Neuron (in vitro differentiated cells): Measurements from ENCODE around the gene C19orf47.

Experiments
- H2AFZ ChIP-seq: one replicate; pipeline ENCODE4 v1.6.1; 2013; ENCODE audit warnings: low read depth, mild to moderate bottlenecking, inconsistent platforms, low read length, moderate library complexity
- H3K27me3 ChIP-seq: one replicate; pipeline ENCODE4 v1.6.1; 2013; ENCODE audit warnings: low read length; ENCODE audit not compliant: insufficient read depth
- H3K36me3 ChIP-seq: one replicate; pipeline ENCODE4 v1.6.1; 2013; ENCODE audit warnings: low read length; ENCODE audit not compliant: insufficient read depth
- H3K4me1 ChIP-seq: one replicate; pipeline ENCODE4 v1.6.1; 2013; ENCODE audit warnings: low read length; ENCODE audit not compliant: insufficient read depth
- H3K4me3 ChIP-seq: 2 replicates; pipeline ENCODE4 v1.5.1; 2013; ENCODE audit warnings: mild to moderate bottlenecking, low read length, moderate library complexity
- H3K9me3 ChIP-seq: one replicate; pipeline ENCODE4 v1.6.1; 2013; ENCODE audit warnings: low read length

Gene C19orf47

GRCh38 chr19:40356681-40357595 lies 8.7 kb upstream of the C19orf47 start:
- H3K4me1 ChIP-seq: no peaks in the 10 kb centered on the region
- no peaks in the 10 kb centered on the region for H3K36me3 ChIP-seq
- no peaks in the 10 kb centered on the region for H3K27me3 ChIP-seq
- H2AFZ ChIP-seq: no peak overlapping the region
- no peaks in the 10 kb centered on the region for H3K9me3 ChIP-seq
- H3K4me3 ChIP-seq: no peak overlapping the region

- no peak overlapping the region for H3K4me3 ChIP-seq
- H3K36me3 ChIP-seq: no peaks in the 10 kb centered on the region
- H3K27me3 ChIP-seq: no peaks in the 10 kb centered on the region
- no peaks in the 10 kb centered on the region for H3K4me1 ChIP-seq
- no peak overlapping the region for H2AFZ ChIP-seq
- no peaks in the 10 kb centered on the region for H3K9me3 ChIP-seq
Measured at GRCh38 chr19:40355975-40356680, 7.9 kb upstream of the C19orf47 start.

GRCh38 chr19:40348961-40349507 lies 837 bp upstream of the C19orf47 start:
- peaks cover 11% of the 10 kb centered on the region for H3K4me1 ChIP-seq
- peak overlapping the region; percentile 74 for H3K4me3 ChIP-seq
- no peaks in the 10 kb centered on the region for H3K27me3 ChIP-seq
- no peaks in the 10 kb centered on the region for H3K36me3 ChIP-seq
- peak overlapping the region; percentile 0 for H2AFZ ChIP-seq
- H3K9me3 ChIP-seq: no peaks in the 10 kb centered on the region

- Histone ChIP-seq H3K27me3 (no peaks in the 10 kb centered on the region), H2AFZ (no peak overlapping the region), H3K4me3 (no peak overlapping the region), H3K36me3 (peaks cover 8% of the 10 kb centered on the region), H3K4me1 (peaks cover 11% of the 10 kb centered on the region), H3K9me3 (no peaks in the 10 kb centered on the region)
Measured at GRCh38 chr19:40344422-40344821, 3.8 kb downstream of the C19orf47 start.

- H3K4me3 ChIP-seq: no peak overlapping the region
- no peaks in the 10 kb centered on the region for H3K27me3 ChIP-seq
Measured at GRCh38 chr19:40342644-40343311, 5.4 kb downstream of the C19orf47 start.

GRCh38 chr19:40341601-40342482 lies 6.4 kb downstream of the C19orf47 start:
- no peaks in the 10 kb centered on the region for H3K27me3 ChIP-seq
- H3K4me3 ChIP-seq: no peak overlapping the region
- H3K9me3 ChIP-seq: no peaks in the 10 kb centered on the region
- H2AFZ ChIP-seq: no peak overlapping the region
- H3K36me3 ChIP-seq: peaks cover 10% of the 10 kb centered on the region
- no peaks in the 10 kb centered on the region for H3K4me1 ChIP-seq

More at GRCh38 chr19:40342644-40343311, 5.4 kb downstream of the C19orf47 start:
- Histone ChIP-seq H3K36me3 (peaks cover 10% of the 10 kb centered on the region), H3K4me1 (peaks cover 5% of the 10 kb centered on the region), H3K9me3 (no peaks in the 10 kb centered on the region), H2AFZ (no peak overlapping the region)

GRCh38 chr19:40339018-40339728 lies 9.0 kb downstream of the C19orf47 start:
- no peak overlapping the region for H2AFZ ChIP-seq
- H3K36me3 ChIP-seq: peaks cover 18% of the 10 kb centered on the region
- no peaks in the 10 kb centered on the region for H3K27me3 ChIP-seq
- H3K4me1 ChIP-seq: no peaks in the 10 kb centered on the region
- H3K4me3 ChIP-seq: no peak overlapping the region
- H3K9me3 ChIP-seq: no peaks in the 10 kb centered on the region

GRCh38 chr19:40337594-40337993 lies 10.6 kb downstream of the C19orf47 start:
- Histone ChIP-seq H3K4me3 (no peak overlapping the region), H3K36me3 (peaks cover 24% of the 10 kb centered on the region), H3K4me1 (no peaks in the 10 kb centered on the region), H3K9me3 (no peaks in the 10 kb centered on the region), H2AFZ (no peak overlapping the region), H3K27me3 (no peaks in the 10 kb centered on the region)

- Histone ChIP-seq H3K9me3 (no peaks in the 10 kb centered on the region), H3K4me1 (no peaks in the 10 kb centered on the region), H2AFZ (no peak overlapping the region), H3K36me3 (peaks cover 26% of the 10 kb centered on the region), H3K27me3 (no peaks in the 10 kb centered on the region), H3K4me3 (no peak overlapping the region)
Measured at GRCh38 chr19:40337107-40337506, 11.1 kb downstream of the C19orf47 start.

GRCh38 chr19:40336601-40336900 lies 11.6 kb downstream of the C19orf47 start:
- H3K36me3 ChIP-seq: peaks cover 28% of the 10 kb centered on the region
- no peaks in the 10 kb centered on the region for H3K9me3 ChIP-seq
- no peaks in the 10 kb centered on the region for H3K27me3 ChIP-seq
- H2AFZ ChIP-seq: no peak overlapping the region
- H3K4me3 ChIP-seq: no peak overlapping the region
- no peaks in the 10 kb centered on the region for H3K4me1 ChIP-seq

- H3K4me3 ChIP-seq: no peak overlapping the region
- no peaks in the 10 kb centered on the region for H3K27me3 ChIP-seq
- H3K4me1 ChIP-seq: no peaks in the 10 kb centered on the region
- H2AFZ ChIP-seq: no peak overlapping the region
- H3K36me3 ChIP-seq: peaks cover 29% of the 10 kb centered on the region
- no peaks in the 10 kb centered on the region for H3K9me3 ChIP-seq
Measured at GRCh38 chr19:40335855-40336600, 12.2 kb downstream of the C19orf47 start.
